Measurements from ENCODE around the gene KCNH1.
A peak's percentile ranks its signal among the peaks of the same experiment; 100 is the strongest.

Gene KCNH1

GRCh38 chr1:210706246-210706645, 427.7 kb downstream of the KCNH1 start:
- DNase-seq = no peak

GRCh38 chr1:210705086-210705485, 428.9 kb downstream of the KCNH1 start:
- DNase-seq = no peak

GRCh38 chr1:210703593-210703992, 430.4 kb downstream of the KCNH1 start:
- DNase-seq = no peak

- no peak for DNase-seq
Measured at GRCh38 chr1:210702506-210702905, 431.4 kb downstream of the KCNH1 start.

- DNase-seq = no peak
Measured at GRCh38 chr1:210700511-210700910, 433.4 kb downstream of the KCNH1 start.

- no peak for DNase-seq
Measured at GRCh38 chr1:210700083-210700482, 433.9 kb downstream of the KCNH1 start.

- DNase-seq = no peak
Measured at GRCh38 chr1:210698661-210699060, 435.3 kb downstream of the KCNH1 start.

GRCh38 chr1:210697185-210697584, 436.8 kb downstream of the KCNH1 start:
- DNase-seq = no peak

GRCh38 chr1:210696709-210697108, 437.2 kb downstream of the KCNH1 start:
- peak in 1 of 2 experiments; percentile 8 for DNase-seq

- peak; percentile 81 to 82 for DNase-seq
Measured at GRCh38 chr1:210695026-210695425, 438.9 kb downstream of the KCNH1 start.

GRCh38 chr1:210692796-210693195, 441.2 kb downstream of the KCNH1 start:
- no peak for DNase-seq

- no peak for DNase-seq
Measured at GRCh38 chr1:210691039-210691610, 442.8 kb downstream of the KCNH1 start.

GRCh38 chr1:210690236-210690635, 443.7 kb downstream of the KCNH1 start:
- DNase-seq = no peak

- no peak for DNase-seq
Measured at GRCh38 chr1:210689826-210690225, 444.1 kb downstream of the KCNH1 start.

GRCh38 chr1:210688512-210689234, 445.3 kb downstream of the KCNH1 start:
- DNase-seq = no peak

- DNase-seq = no peak
Measured at GRCh38 chr1:210687582-210688279, 446.2 kb downstream of the KCNH1 start.

GRCh38 chr1:210686841-210687240, 447.1 kb downstream of the KCNH1 start:
- no peak for DNase-seq

GRCh38 chr1:210685295-210685650, 448.7 kb downstream of the KCNH1 start:
- DNase-seq = no peak

- no peak for DNase-seq
Measured at GRCh38 chr1:210684466-210685294, 449.3 kb downstream of the KCNH1 start.

- DNase-seq = no peak
Measured at GRCh38 chr1:210683403-210684047, 450.4 kb downstream of the KCNH1 start.

GRCh38 chr1:210681158-210681557, 452.8 kb downstream of the KCNH1 start:
- no peak for DNase-seq

- DNase-seq = no peak
Measured at GRCh38 chr1:210678306-210678705, 455.6 kb downstream of the KCNH1 start.

- no peak for DNase-seq
Measured at GRCh38 chr1:210677533-210677932, 456.4 kb downstream of the KCNH1 start.
